ENCODE results near the gene MYL6B. TPM values are rescaled to one million over a fixed set of nuclear protein-coding genes. Genes with fewer than 3 reads are reported as not detected.
A peak's percentile ranks its signal among the peaks of the same experiment; 100 is the strongest.

The MYL6B gene
- total and polyA plus RNA-seq, 2 experiments from 2014 or later: 96.9 to 164 TPM

GRCh38 chr12:56186957-56187356 is 34.6 kb downstream of the MYL6B start:
- peak overlapping the region; percentile 37; the same call in 2 of the 3 replicates for H3K4me3 Mint-ChIP-seq
- H3F3A ChIP-seq (replicated peaks; ENCODE audit: low read depth): peaks cover 23% of the 10 kb centered on the region; the same call in 1 of the 2 replicates
- no peaks in the 10 kb centered on the region for H3K27me3 ChIP-seq (ENCODE audit: insufficient read depth)
- H3K4me1 Mint-ChIP-seq: peaks cover 21% of the 10 kb centered on the region
- H3K9me3 Mint-ChIP-seq: peaks cover 6% of the 10 kb centered on the region; the same call in 2 of the 3 replicates
- H3K9me2 ChIP-seq (ENCODE audit: insufficient read depth): no peaks in the 10 kb centered on the region
- TF ChIP-seq JUNB (IDR thresholded peaks at IDR 0.05; ENCODE audit: unreplicated experiment): no peak
- no peak for TF ChIP-seq ZNF462 (CRISPR knock-in tag; IDR thresholded peaks at IDR 0.05)
- no peak for TF ChIP-seq STAT1 (IDR thresholded peaks at IDR 0.05; ENCODE audit: unreplicated experiment)
- no peak for TF ChIP-seq ETS1 (IDR thresholded peaks at IDR 0.05)
- TF ChIP-seq POLR2AphosphoS5 (IDR thresholded peaks at IDR 0.05; ENCODE audit: low read depth): no peak
- no peak for TF ChIP-seq NANOG (IDR thresholded peaks at IDR 0.05; ENCODE audit: borderline replicate concordance)
- TF ChIP-seq CREB1 (CRISPR knock-in tag; IDR thresholded peaks at IDR 0.05; ENCODE audit: low read depth): no peak
- no peak for TF ChIP-seq ZNF114 (CRISPR knock-in tag; IDR thresholded peaks at IDR 0.05)
- no peak for TF ChIP-seq CTCF (conservative IDR thresholded peaks at IDR 0.05; ENCODE audit: low read depth in 2 of 2)
- no peak for TF ChIP-seq REST (IDR thresholded peaks at IDR 0.05; ENCODE audit: unreplicated experiment)
- H3K27ac Mint-ChIP-seq: 0 out of 2 replicates have a peak overlapping the region, but pooled peaks have one; percentile 32
- peaks cover 12% of the 10 kb centered on the region for H3K4me1 ChIP-seq (ENCODE audit: insufficient read depth)
- H3K27ac ChIP-seq (ENCODE audit: low read depth): peak overlapping the region; percentile 69; the same call in 1 of the 2 replicates
- peaks cover 46% of the 10 kb centered on the region for H3K36me3 ChIP-seq (ENCODE audit: insufficient read depth)
- no peak overlapping the region for H2AFZ ChIP-seq
- peaks cover 35% of the 10 kb centered on the region for H3K79me2 ChIP-seq (replicated peaks; ENCODE audit: insufficient read depth)
- peaks cover 66% of the 10 kb centered on the region for H3K36me3 Mint-ChIP-seq (ENCODE audit: low read depth)
- H3K4me2 ChIP-seq: peak overlapping the region; percentile 97; the same call in 1 of the 2 replicates
- no peak for DNase-seq (ENCODE audit: low spot score)
- H4K20me1 ChIP-seq (replicated peaks; ENCODE audit: insufficient read depth): peaks cover 20% of the 10 kb centered on the region
- ATAC-seq: no peak
- peaks cover 15% of the 10 kb centered on the region for H3K27me3 Mint-ChIP-seq (ENCODE audit: insufficient read depth, low read depth, poor library complexity)
- H3K4me3 ChIP-seq: peak overlapping the region; percentile 100

All from GM23338 (cell line).